ENCODE results near the gene ACSL6.

ACSL6 gene

DNA sequence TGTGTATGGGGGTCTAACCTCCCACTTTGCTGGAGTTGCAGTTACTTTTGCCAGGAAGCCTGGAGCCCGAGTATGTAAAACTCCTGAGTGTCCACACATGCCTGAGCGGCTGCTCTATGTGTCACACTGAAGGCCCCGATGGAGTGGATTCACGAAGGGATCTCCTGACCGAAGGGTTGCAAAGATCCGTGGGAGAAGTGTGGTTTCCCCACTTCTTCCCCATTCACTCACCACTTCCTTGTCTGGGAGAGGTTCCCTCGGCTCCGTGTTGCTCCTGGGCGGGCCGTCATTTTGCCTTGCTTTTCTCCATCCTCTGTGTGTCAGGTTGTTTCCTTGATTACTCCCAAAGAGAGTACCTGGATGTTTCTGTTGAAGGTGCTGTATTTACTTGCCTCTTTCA is 32.7 kb upstream of the ACSL6 start:
- DNase-seq, result no peak

DNA sequence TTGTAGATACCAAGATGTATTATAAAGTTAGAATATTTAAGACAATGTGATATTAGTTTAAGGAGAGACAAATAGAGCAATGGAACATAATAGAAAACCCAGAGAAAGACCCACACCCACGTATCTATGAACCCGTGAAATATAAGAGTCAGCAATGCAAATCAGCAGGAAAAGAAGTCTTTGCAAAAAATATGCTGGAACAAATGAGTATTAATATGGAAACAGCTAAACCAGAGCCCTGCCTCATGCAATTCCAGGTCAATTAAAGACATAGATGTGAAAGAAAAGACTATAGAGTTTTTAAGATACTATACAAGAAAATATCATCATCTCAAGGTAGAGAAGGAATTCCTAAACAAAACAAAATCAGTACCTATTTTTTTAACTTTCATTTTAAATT is 25.9 kb upstream of the ACSL6 start:
- no peak for DNase-seq

DNA sequence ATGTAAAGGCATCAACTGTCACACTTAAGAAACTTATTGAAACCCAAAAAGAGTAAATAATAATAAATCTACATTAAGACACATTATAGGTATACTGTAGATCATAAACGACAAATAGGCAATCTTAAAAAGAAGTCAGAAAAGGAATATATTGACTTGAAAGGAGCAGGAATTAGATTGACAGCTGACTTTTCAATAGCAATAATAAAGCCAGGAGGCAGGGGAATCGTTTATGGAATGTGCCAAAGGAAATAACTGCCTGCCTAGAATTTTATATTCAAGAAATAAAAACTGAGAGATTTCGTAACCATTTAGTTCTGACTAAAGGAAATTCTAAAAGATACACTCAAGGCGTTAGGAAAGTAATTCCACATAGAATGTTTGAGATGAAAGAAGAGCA is 21.7 kb upstream of the ACSL6 start:
- no peak for DNase-seq

DNA sequence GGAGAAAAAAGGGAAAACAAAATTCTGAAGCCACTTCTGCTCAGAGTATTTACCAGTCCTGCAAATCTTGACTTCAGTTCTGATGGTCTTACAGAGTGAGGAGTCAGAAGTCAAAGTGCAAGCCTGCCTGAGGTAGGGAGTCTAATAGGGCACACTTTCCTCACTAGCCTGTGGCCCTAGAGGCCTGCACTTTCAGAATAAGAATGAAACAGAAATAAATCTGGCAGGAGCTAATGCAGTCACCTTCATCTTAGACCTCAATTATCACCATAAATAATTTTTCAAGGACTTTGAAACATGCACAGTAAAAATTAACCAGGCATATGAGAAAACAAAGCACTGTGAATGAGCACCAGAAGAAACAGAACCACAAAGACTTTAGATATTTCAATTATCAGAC is 20.7 kb upstream of the ACSL6 start:
- no peak for DNase-seq

DNA sequence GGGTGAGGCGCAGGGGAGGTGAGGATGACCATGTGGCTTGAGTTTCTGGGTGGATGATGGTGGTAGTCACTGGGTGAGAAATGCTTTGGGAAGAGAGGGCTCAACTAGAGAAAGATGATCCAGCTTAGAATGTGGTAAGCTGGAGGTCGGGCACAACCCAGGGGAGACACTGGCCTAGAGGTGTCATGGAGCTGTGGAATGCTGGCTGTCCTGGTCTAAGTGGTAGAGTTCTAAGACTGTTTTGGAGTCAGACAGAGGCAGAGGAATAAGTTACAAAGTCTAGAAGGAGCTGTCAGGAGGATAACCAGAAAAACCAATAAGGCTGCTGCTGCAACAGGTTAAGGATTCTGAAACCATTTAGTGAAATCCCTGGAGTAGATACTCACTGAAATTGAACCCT is 19.2 kb upstream of the ACSL6 start:
- DNase-seq, result no peak

DNA sequence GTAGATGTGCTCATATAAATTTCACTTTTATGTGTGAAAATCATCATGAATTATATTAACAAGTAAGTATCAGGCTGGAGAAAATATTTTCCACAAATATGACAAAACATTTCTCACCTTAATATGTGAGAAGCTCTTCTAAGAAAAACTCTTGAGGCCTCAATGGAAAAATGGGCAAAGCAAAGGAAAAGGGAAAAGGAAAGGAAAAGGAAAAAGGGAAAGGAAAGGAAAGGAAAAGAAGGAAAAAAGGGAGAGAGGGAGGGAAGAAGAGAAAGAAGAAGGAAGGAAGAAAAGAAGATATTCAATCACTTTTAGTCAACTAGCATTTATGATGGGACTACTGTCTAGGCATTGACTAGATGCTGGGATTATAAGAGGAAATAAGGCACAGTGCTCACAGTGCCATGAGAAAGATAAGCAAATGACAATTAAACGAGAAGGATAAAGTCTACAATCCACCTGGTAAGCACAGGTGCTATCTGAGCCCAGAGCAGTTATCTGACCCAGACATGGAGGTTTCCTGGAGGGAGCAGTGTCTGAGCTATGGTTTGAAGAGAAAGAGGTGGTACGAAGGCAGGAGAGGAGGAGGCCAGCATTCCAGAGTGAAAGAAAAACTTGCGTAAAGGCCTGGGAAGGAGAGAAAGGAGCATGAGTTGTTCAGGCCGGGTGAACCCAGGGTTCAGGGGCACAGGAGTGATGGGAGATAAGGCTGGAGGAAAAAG is 18.3 kb upstream of the ACSL6 start:
- no peak for DNase-seq

DNA sequence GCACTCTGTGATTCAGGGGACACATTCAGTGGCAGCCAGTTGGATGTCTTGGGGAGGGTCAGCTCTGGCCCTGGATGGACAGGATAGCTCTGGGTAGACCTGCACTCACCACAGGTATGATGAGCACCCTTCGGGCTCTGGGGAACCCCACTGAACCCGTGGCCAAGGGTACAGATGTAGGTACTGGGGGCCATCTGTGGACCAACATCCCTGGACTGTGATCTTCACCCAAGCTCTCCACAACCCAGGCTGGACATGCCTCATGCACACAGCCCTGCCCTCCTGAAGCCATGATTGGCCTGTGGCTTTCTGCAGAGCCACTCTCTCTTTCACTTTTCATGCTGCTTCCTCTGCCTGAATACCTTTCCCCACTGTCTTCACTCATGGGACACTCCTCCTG is 15.6 kb upstream of the ACSL6 start:
- no peak for DNase-seq

DNA sequence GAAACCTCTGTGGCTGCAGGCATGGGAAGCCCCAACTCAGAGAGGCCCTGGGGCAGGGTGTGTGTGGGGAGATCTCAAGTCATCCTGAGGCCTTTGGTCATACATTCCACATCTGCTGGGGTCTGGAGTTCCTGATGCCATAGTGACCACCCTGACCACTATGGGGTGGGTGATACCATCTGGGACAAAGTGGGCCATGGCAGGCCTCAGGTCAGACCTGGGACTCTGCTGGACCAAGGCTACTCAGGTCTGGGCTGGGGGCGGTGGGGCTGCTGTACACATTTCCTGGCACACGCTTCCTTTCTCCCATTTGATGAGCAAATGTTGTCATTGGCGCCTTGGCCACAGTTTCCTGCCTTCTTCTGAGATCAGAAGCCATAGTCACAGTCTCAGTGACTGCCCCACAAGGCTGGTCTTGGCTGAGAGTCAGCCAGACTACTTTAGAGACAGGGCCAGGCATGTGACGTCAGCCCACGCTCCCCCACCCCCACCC is 15.1 kb upstream of the ACSL6 start:
- DNase-seq, result peak; percentile 63 to 74

DNA sequence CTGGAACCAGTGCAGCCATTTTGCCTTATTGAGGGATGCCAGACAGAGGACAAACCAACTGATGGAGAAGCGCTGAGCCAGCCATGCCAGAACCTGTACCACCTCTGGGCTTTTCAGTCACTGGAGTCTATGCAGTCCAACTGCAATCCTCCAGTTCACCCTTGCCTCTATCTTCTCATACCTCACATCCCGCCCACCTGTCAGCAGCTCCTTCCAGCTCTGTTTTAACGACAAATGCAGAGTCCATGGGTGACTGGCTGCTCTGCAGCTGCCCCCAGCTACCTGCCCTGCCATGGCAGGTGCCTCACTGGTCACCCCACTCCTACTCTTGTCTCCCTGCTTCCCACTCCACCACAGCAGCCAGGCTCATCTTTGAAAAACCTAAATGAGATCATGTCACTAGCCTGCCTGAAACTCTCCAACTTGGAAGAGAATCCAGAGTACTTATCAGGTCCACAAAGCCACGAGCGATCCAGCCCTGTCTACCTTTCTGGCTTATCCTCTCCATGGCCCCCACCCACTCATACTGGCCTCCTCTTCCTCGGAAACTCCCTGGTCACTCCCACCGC is 14.0 kb upstream of the ACSL6 start:
- DNase-seq, result no peak

DNA sequence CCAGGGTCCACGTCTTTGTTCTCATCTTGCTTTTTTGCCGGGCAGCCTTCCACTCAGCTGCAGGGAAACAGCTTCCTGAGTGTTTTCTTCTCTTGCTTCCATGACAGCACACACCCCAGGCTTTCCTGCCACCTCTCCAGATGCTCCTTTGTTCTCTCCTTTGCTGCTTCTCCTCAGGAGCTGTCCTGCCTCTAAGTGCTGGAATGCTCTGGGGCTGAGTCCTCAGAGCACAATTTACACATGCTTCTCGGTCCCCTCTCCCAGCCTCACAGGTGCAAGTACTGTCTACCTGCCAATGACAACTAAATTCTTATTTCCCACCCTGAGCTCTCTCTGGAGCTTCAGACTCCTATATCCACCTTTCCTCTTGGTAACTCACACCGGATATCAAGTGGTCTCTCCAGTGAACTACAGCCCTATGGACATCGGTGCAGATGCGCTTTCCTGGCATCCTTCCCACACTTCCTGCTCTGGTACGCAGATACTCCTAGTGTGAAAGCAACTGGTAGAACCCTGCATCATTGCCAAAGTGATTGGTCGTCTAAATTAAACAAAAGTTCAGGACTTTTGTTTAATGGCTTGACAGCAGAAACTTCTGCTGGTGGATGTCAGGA is 13.4 kb upstream of the ACSL6 start:
- no peak for DNase-seq

DNA sequence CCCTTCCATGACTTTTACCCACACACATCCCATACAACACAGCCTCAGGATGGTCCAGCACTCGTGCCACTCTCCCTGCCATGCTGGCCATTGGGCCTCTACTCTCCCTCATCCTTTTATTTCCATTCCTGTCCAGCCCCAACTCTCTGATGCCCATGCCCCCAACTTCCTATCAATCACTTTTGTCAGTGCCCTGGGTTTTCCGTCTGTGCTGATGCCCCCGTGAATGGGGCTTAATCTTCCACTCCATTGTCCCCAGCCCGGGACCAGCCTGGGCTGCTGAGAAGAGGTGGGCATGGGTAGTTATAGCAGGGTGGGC is 12.6 kb upstream of the ACSL6 start:
- no peak for DNase-seq

DNA sequence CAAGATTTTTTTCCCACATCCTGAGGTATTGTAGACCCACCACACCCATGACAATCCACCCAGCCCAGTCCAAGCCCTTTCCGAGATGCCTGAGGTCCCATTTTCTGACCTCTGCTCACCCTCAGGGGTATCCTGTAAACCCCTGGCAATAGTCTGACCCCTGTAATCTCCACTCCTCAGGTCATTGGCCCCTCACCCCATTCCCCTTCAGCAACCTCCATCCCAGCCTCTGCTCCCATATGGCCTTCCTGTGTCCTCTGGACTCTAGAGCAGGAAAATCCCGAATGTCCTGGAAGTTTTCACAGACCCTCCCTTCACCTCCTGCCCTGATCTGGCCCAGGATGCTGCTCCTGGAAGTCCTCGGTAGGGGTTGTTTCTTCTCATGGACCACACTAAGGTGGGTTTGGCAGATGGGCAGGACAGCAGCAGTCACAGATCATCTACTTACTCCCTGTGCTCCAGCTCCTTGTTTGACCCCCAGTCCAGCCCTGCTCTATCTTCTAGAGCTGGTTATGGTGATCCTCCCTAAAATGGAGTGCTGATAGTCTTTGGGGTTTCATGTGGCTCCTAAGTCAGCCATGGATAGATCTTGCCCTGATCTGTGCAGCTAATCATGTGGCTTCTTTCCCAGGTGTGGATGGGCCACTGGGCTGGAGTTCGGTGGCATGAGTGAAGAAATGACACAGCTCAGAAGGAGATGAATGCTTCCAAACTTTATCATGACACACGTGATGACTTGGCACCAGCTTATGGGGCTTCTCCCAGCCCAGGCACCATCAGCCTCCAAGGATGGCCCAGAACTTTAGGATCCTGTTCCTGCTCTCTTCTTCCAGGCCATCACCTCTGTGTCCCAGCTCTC is 12.0 kb upstream of the ACSL6 start:
- no peak for DNase-seq

DNA sequence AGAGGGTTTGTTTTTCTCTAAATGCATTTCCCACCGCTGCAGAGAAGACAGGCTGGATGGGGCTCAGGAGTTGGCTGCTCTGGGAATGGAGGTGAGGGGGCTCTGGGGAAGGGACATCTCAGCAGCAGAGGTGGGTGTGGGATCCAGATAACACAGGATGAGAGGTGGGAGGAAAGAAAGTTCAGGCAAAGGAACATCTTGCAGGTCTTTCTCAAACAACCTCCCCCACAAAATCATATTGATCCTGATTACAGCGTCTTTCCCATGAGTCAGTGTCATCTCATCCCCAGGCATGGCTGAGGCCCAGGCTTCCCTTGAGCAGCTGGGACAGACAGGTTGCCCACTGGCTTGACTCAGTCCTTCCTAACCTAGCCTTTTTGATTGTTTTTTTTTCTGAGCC is 11.3 kb upstream of the ACSL6 start:
- DNase-seq, result peak; percentile 57 to 70

DNA sequence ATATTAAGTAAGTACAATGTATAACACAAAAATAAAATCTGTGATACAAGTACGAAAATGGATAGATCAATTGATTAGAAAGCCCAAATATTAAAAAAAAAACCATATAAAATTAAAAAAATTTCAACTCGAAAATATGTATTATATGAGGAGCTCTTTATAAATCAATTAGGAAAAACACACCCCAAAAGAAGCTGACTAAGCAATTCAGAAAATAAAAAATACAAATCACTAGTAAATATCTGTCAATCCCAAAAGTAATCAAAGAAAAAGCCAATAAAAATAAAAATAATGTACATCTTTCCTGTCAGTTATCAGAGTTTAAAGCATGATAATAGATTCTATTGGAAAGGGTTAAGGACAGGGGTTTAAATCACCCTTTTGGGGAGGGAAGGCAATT is 10.2 kb upstream of the ACSL6 start:
- no peak for DNase-seq

DNA sequence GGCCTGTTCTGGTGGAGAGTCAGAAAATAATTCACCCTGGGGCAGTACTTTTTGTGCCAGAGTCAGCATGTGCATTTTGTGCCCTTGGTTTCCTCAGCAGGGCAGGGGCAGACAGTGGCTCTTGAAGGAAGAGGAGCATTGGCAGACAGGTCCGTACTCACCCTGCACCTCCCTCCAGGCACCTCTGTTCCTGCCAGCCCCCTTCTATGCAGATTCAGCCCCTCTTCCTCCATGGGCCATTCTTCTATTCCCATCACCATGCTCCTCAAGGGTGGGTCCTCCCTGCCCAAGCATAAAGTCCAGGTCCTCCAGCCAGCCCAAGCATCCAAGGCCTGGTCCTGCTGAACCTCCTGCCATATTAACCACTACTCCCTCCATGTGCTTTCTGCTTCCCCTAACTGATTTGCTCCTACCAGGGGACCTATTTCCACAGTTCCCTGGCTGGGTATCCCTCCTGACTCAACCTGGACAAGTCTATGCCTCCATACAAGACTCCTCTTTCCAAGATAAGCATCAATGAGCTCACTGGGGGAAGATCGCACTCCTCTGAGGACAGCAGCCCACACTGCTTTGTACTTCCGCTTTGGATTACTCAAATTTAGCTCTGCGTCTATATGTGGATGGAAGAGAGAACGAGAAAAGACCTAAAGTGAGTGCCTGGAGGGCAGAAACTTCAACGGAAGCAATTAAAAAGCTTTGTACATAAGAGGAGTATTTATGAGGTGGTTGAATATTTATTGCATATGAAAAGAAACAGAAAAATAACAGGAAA is 9.3 kb upstream of the ACSL6 start:
- peak in 1 of 2 experiments; percentile 65 for DNase-seq

DNA sequence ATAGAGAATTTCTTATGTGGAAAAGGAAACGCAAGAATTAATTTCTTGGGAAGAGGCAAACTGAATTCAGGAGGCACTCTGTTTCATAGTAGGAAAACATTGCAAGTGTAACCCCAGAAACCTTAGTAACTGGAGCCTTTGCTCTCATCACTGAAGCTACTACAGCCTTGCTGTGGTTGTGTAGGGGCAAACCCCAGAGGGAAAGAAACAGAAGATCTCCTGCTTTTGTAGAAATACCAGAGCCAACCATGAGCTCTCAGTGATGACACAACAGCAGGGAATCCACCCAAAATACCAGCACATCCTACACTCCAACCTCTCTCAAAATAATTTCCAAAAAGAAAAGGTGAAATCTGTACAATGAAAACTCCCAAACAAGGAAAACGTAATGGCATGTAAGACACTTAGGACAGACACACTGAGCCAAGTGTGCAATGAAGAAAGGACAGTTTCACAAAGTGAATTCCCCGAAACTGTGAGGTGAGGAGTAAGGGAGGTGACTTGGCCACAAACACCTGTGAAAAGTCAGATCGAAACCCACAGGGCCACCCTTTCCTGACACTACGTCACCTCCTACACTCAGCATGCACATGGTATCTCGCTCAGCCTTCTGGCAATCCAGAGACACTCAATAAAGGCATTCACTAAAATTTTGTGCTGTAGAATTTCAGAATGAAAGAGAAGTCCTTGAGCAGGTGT is 8.5 kb upstream of the ACSL6 start:
- peak; percentile 77 to 82 for DNase-seq

DNA sequence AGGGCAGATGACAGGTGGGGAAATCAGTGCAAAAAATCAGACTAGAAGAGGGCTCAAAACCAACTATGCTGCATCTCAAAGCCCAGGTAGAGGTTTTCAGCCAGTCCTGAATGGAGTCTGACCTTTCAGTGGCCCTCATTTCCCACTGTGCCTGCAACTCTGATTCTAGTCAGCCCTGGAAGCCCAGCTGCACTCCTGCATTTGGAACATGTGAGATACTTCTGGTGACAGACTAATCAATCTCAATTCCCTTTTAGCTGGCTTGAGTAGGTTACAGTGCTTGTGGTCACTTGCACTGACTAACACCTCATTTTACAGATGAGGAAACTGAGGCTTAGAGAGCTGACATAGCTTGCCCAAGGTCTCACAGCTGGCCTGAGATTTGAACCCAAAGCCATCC is 7.9 kb upstream of the ACSL6 start:
- peak; percentile 23 to 35 for DNase-seq

DNA sequence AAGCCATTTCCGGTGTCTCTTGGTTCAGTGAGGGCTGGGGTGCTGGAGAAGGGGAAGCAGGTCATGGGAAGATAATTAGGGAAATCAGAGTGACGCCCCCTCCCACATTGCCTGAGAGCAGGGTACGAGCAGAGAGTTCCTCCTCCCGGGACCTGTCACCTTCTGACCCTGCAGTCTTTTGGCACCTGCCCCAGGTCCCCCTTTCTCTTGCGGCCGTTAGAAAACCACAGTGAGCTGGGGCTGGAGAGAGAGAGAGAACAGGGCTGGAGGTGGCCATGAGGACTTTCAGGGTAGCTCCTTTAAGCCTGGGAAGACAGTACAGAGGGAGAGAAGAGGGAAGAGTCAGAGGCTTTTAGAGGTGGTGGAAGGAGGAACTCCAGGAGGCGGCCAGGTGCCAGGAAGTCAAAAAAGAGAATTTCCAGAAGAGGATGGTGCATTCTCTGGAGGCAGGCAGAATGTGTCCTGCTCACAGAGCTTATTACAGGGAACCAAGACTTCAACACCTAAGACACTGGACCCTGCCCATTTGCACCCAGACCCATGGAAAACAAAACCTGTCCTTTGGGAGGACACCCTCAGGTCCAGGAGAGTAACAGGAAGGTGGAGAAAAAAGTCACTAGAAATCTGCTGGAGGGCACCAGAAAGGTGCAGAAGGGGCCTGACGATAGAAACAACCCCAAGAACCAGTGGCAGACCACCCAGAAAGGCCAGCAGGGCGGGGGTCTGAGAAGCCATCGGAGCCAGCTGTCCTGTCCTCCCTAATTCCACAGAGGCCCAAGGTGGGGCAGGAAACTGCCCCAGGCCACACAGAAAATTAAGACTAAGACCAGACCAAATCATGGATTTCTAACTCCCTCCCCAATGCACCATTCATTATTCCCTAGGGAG is 6.5 kb upstream of the ACSL6 start:
- peak; percentile 12 to 17 for DNase-seq

DNA sequence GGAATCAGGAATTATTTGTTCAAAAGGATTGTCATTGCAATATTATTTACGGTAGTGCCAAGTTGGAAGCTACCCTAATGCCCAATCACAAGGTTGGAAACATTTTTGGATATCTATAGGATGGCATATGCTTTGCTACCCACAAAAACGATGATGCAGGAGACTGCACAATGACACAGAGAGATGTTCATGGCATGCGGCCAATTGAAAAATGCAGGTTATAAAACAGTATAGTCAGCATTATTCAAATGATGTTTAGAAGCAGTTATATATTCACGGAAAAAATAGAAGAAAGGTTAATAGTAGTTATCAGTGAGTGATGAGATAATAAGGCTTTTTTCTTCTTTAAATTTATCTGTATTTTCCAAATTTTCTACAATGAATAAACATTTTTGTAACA is 5.9 kb upstream of the ACSL6 start:
- no peak for DNase-seq

DNA sequence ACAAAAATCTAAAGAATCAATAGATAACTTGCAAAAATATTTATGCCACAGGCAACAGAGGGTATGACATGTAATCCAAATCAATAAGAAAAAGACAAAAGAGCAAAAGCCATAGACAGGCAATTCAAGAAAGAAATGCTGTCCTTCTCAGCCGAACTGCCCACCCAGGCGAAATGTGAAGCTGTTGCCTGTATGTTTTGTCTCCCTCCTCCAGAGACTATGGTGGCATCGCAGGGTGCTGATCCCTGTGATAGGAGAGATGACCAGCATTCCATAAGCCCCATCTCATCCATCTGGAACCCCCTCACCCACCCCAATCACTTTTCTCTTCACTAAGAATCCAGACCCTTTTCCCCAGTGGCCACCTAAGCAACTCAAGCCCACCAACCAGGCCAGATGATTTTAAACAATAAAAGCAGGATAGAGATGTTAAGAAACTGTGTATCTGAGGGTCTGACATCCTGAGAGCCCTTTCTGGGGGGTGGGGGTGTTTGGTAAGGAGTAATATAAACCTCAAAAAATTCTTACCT is 5.3 kb upstream of the ACSL6 start:
- DNase-seq, result peak in 1 of 2 experiments; percentile 11

DNA sequence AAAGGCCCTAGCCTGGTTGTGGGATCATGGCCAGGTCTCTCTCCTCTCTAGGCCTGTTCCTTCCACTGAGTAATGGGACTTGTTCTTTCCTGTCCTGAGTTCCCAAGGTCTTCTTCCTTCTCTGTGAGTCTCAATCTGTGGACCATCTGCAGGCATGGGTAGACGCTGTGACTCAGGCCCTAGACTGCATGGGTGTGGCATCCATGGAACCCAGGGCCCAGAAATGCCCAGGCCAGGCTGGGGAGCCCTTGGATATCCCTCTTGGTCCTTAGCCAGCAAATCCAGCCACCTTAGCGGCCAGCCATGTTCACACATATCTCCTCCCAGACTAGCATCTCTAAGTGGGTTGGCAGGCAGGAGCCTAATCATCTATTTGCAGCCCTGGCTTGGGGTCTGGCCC is 2.3 kb upstream of the ACSL6 start:
- peak; percentile 12 to 14 for DNase-seq
